Type B pancreatic cell (in vitro differentiated cells): ENCODE measurements around the gene SNAI1. TPM values are rescaled to one million over a fixed set of nuclear protein-coding genes. Genes with fewer than 3 reads are reported as not detected.

ENCODE experiments used
- DNase-seq: peaks from one replicate; pipeline ENCODE4 v3.0.0; 2021; ENCODE audit warnings: mixed read lengths; ENCODE audit not compliant: unreplicated experiment; ENCODE audit errors: extremely low spot score
- H3K27ac Mint-ChIP-seq: 2 replicates; pipeline ENCODE4 v1.8.0; 2021; ENCODE audit warnings: mild to moderate bottlenecking, mixed read lengths
- H3K27me3 Mint-ChIP-seq: 2 replicates; pipeline ENCODE4 v1.8.0; 2021; ENCODE audit warnings: mixed read lengths
- H3K36me3 Mint-ChIP-seq: 2 replicates; pipeline ENCODE4 v1.8.0; 2021; ENCODE audit warnings: mixed read lengths
- H3K4me1 Mint-ChIP-seq: one replicate; pipeline ENCODE4 v1.8.0; 2021; ENCODE audit warnings: mixed read lengths; ENCODE audit not compliant: unreplicated experiment
- H3K4me3 Mint-ChIP-seq: 2 replicates; pipeline ENCODE4 v1.8.0; 2021; ENCODE audit warnings: mild to moderate bottlenecking, mixed read lengths
- H3K9me3 Mint-ChIP-seq: 2 replicates; pipeline ENCODE4 v1.8.0; 2021; ENCODE audit warnings: mixed read lengths
- total RNA-seq: library from RNA; stranded (reverse); gene quantifications from 2 replicates; pipeline ENCODE4 v1.2.1, GENCODE V29; 2021; ENCODE audit warnings: low replicate concordance
- TF ChIP-seq, protein P1 (sequence below): fragments of 200-600 bp; sonication (generic); conservative IDR thresholded peaks from 2 replicates; pipeline ENCODE4 v1.5.0; 2021; ENCODE audit warnings: antibody characterized with exemption, mild to moderate bottlenecking

The SNAI1 gene
- total RNA-seq, 1 donor from 2014 or later, result 30.8 TPM

DNA sequence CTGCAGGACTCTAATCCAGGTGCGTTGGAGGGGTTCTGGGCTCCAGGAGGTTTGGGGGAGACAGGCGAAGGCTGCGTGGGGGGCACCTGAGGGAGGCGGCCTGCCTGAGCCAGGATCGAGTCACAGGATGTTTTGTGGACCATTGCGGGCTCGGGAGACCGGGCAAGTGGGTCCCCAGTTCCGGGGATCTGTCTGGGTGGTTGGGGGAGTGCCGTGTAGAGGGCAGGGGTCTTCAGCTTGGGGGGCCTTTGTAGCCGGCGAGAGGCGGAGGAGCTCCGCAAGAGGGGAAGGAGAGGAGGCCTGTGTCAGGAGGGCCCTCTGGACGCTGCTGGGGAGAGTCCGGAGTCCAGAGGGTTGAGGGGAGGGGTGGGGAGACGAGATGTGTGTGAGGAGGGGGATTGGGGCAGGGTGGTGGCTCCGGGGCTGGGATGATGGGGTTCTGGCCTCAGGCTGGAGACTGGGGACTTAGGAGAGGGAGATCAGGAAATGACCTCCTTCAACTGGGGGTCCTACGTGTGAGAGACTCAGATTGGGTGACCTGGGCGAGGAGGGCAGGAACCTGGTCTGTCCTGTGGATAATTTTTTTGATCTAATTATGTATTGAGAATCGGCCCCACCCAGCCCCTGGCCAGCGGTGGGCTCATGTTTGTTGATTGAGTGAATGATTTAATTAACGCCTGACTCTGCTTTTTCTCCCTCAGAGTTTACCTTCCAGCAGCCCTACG lies 505 bp downstream of the SNAI1 start:
- H3K4me3 Mint-ChIP-seq, result peak overlapping the region; percentile 95
- peaks cover 23% of the 10 kb centered on the region for H3K36me3 Mint-ChIP-seq
- H3K27me3 Mint-ChIP-seq, result peaks cover 27% of the 10 kb centered on the region
- H3K9me3 Mint-ChIP-seq, result no peaks in the 10 kb centered on the region
- peak overlapping the region; percentile 79 for H3K27ac Mint-ChIP-seq
- no peak for DNase-seq
- TF ChIP-seq, protein P1, sequence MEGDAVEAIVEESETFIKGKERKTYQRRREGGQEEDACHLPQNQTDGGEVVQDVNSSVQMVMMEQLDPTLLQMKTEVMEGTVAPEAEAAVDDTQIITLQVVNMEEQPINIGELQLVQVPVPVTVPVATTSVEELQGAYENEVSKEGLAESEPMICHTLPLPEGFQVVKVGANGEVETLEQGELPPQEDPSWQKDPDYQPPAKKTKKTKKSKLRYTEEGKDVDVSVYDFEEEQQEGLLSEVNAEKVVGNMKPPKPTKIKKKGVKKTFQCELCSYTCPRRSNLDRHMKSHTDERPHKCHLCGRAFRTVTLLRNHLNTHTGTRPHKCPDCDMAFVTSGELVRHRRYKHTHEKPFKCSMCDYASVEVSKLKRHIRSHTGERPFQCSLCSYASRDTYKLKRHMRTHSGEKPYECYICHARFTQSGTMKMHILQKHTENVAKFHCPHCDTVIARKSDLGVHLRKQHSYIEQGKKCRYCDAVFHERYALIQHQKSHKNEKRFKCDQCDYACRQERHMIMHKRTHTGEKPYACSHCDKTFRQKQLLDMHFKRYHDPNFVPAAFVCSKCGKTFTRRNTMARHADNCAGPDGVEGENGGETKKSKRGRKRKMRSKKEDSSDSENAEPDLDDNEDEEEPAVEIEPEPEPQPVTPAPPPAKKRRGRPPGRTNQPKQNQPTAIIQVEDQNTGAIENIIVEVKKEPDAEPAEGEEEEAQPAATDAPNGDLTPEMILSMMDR, result no peak
- peaks cover 33% of the 10 kb centered on the region for H3K4me1 Mint-ChIP-seq

DNA sequence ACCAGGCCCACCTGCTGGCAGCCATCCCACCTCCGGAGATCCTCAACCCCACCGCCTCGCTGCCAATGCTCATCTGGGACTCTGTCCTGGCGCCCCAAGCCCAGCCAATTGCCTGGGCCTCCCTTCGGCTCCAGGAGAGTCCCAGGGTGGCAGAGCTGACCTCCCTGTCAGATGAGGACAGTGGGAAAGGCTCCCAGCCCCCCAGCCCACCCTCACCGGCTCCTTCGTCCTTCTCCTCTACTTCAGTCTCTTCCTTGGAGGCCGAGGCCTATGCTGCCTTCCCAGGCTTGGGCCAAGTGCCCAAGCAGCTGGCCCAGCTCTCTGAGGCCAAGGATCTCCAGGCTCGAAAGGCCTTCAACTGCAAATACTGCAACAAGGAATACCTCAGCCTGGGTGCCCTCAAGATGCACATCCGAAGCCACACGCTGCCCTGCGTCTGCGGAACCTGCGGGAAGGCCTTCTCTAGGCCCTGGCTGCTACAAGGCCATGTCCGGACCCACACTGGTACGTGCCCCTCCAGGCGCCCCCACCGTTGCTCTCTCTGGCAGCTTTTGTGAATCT lies 1.1 kb downstream of the SNAI1 start:
- Mint-ChIP-seq H3K27ac (peak overlapping the region; percentile 79), H3K27me3 (peaks cover 27% of the 10 kb centered on the region)
- DNase-seq, result no peak

DNA sequence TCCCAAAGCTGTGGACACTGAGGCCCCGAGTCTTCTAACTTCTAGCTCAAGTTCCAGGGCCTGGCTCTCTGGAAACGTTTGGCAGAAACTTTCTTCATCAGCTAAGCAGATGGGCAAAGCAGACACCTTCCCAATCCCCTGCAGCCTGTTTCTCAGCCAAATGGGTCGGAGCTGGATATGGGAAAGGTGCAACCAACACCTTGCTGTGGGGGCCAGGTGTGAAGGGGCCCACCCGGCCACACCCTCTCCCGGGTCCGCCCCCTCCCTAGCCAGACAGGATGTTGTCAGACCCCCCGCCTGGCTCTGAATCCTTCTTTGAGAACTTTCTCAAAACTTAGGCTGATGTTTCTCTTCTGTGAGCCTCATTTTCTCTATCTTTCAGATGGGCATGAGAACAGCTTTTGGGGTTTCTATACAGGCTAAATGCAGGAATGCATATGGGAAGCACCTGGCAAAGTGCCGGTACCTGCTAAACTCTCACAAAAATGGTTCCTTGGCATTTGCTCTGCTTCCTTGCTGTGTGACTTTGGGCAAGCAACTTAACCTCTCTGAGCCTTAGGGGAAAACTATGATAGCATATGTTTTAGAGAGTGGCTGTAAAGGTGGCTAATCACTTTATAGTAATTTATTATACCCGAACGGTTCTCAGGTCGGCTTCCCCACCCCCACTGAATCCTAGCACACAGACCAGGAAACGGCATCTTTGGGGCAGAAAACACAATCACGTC lies 1.8 kb downstream of the SNAI1 start:
- H3K27me3 Mint-ChIP-seq, result peaks cover 25% of the 10 kb centered on the region
- peaks cover 37% of the 10 kb centered on the region for H3K4me1 Mint-ChIP-seq
- H3K27ac Mint-ChIP-seq, result no peak overlapping the region
- no peak for DNase-seq
- TF ChIP-seq, protein P1, result no peak
- no peaks in the 10 kb centered on the region for H3K9me3 Mint-ChIP-seq
- H3K4me3 Mint-ChIP-seq, result peak overlapping the region; percentile 95
- peaks cover 23% of the 10 kb centered on the region for H3K36me3 Mint-ChIP-seq

More for the DNA sequence above, 1.1 kb downstream of the SNAI1 start:
- peaks cover 36% of the 10 kb centered on the region for H3K4me1 Mint-ChIP-seq
- H3K9me3 Mint-ChIP-seq, result no peaks in the 10 kb centered on the region
- H3K4me3 Mint-ChIP-seq, result peak overlapping the region; percentile 95
- TF ChIP-seq, protein P1, result no peak
- peaks cover 23% of the 10 kb centered on the region for H3K36me3 Mint-ChIP-seq

DNA sequence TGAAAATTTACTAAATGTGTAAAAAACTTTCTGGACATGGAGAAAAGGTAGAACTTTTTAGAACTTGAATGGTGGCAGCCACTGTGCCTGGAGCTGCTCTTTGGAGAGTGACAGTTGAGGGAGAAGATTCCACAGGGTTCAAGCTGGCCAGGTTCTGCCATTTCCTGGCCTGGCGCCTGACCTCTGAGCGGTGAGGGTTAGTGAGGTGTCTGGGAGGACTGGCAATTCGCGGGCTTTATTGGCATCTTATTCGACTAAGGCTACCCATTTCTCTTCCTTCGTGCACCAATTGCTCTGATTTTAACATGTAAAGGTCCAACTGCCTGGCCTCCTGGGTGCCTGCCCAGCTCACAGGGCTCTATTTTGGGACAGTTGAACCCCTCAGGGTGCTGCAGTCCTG lies 2.4 kb downstream of the SNAI1 start:
- no peak for DNase-seq
- Mint-ChIP-seq H3K4me3 (peak overlapping the region; percentile 95), H3K4me1 (peaks cover 40% of the 10 kb centered on the region), H3K27ac (no peak overlapping the region), H3K9me3 (no peaks in the 10 kb centered on the region), H3K27me3 (peaks cover 19% of the 10 kb centered on the region), H3K36me3 (peaks cover 23% of the 10 kb centered on the region)
- TF ChIP-seq, protein P1, result no peak

DNA sequence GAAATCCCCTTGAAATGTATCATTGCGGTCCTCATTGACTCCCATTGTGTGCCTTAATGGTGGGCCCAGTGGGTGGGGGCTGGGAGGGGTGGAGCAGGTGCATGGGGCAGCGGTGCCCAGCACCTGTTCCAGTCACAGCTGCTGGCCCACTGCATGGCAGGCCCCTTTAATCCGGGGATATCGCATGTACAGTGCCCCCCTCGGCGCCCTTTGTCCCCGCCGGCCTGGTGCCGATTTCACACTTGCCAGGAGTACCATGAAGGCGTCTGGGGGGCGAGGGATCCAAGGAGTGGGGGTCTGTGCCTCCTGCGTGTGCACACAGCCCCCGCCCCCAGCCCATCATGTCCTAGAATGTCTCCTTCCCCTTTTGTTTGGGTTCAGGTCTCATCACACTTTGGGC lies 2.8 kb downstream of the SNAI1 start:
- Mint-ChIP-seq H3K27ac (no peak overlapping the region), H3K4me1 (peaks cover 42% of the 10 kb centered on the region), H3K27me3 (peaks cover 16% of the 10 kb centered on the region), H3K4me3 (peak overlapping the region; percentile 95), H3K9me3 (no peaks in the 10 kb centered on the region), H3K36me3 (peaks cover 23% of the 10 kb centered on the region)
- TF ChIP-seq, protein P1, result no peak
- DNase-seq, result no peak
